ENCODE measurements around the gene HSD17B8.

GRCh38 chr6:33176906-33177305 is 27.5 kb upstream of the HSD17B8 start:
- TF ChIP-seq YY1 (IDR thresholded peaks at IDR 0.05; ENCODE audit: extremely low read depth, insufficient replicate concordance, low read depth, low read length): no peak
- TF ChIP-seq REST (IDR thresholded peaks at IDR 0.05; ENCODE audit: low read depth): no peak
- no peak for TF ChIP-seq CTCF (IDR thresholded peaks at IDR 0.05 in 2 of 3, conservative IDR thresholded peaks at IDR 0.05 in 1 of 3; ENCODE audit: borderline replicate concordance in 1 of 3, insufficient read depth in 1 of 3, low read depth in 2 of 3, low read length in 2 of 3)
- TF ChIP-seq EZH2 (IDR thresholded peaks at IDR 0.05): no peak
- no peak for TF ChIP-seq SIN3A (IDR thresholded peaks at IDR 0.05; ENCODE audit: low read depth)
- TF ChIP-seq MAX (IDR thresholded peaks at IDR 0.05): no peak
- no peak for TF ChIP-seq EZH2phosphoT487 (IDR thresholded peaks at IDR 0.05; ENCODE audit: borderline replicate concordance)
- no peak for TF ChIP-seq ZNF274 (IDR thresholded peaks at IDR 0.05; ENCODE audit: low read depth, low read length)

Data from HCT116 (cell line).